Panc1 (cell line): Measurements from ENCODE around the gene ATXN7L1.

Experiments used
- CTCF ChIP-seq: fragments of 450-650 bp; IDR thresholded peaks from 2 replicates; pipeline ENCODE4 v1.5.1; 2017; ENCODE audit warnings: mild to moderate bottlenecking
- POLR2AphosphoS5 ChIP-seq: IDR thresholded peaks from 2 replicates; pipeline ENCODE4 v1.6.1; 2012; ENCODE audit warnings: mild to moderate bottlenecking, low read depth, low read length, moderate library complexity
- SIN3A ChIP-seq: IDR thresholded peaks from 2 replicates; pipeline ENCODE4 v1.6.1; 2012; ENCODE audit warnings: low read depth, mild to moderate bottlenecking, low read length, moderate library complexity, borderline replicate concordance; ENCODE audit not compliant: insufficient read depth

- TF ChIP-seq CTCF (no peak), SIN3A (no peak), POLR2AphosphoS5 (no peak)
Observed at GRCh38 chr7:105788816-105789349, 87.5 kb downstream of the ATXN7L1 start.
